OCI-LY1 (cell line): ENCODE measurements around the gene COPE.
"Not testable (repeated sequence)": the region's sequence is repeated elsewhere in the genome, so short reads cannot be mapped to it uniquely, and the experiment has no call there.

Source experiments
- H2AFZ ChIP-seq: fragments of 200-600 bp; sonication (generic), shearing (Covaris generic); 2 replicates; pipeline ENCODE4 v1.6.0; 2014; ENCODE audit warnings: antibody characterized with exemption, mild to moderate bottlenecking, low read length
- H3F3A ChIP-seq: fragments of 200-600 bp; sonication (generic), shearing (Covaris generic); 2 replicates; pipeline ENCODE4 v1.6.0; 2014; ENCODE audit warnings: mild to moderate bottlenecking, antibody characterized with exemption, low read length, moderate library complexity; ENCODE audit not compliant: insufficient read depth
- H3K27ac ChIP-seq: fragments of 200-600 bp; sonication (generic); 2 replicates; pipeline ENCODE4 v1.5.1; 2014; ENCODE audit warnings: low read length, mixed run types, mild to moderate bottlenecking, low read depth; ENCODE audit not compliant: poor library complexity, severe bottlenecking
- H3K27me3 ChIP-seq: fragments of 200-600 bp; sonication (generic); 2 replicates; pipeline ENCODE4 v1.6.0; 2014; ENCODE audit warnings: antibody characterized with exemption, mild to moderate bottlenecking, low read length, moderate library complexity; ENCODE audit not compliant: insufficient read depth
- H3K36me3 ChIP-seq: fragments of 200-600 bp; sonication (generic); 2 replicates; pipeline ENCODE4 v1.6.1; 2014; ENCODE audit warnings: mild to moderate bottlenecking, antibody characterized with exemption, low read length, moderate library complexity, mixed read lengths; ENCODE audit not compliant: insufficient read depth
- H3K4me1 ChIP-seq: fragments of 200-600 bp; sonication (generic); 2 replicates; pipeline ENCODE4 v1.5.1; 2014; ENCODE audit warnings: mild to moderate bottlenecking, low read length, moderate library complexity; ENCODE audit not compliant: insufficient read depth, severe bottlenecking
- H3K4me2 ChIP-seq: fragments of 200-600 bp; sonication (generic), shearing (Covaris generic); 2 replicates; pipeline ENCODE4 v1.6.1; 2014; ENCODE audit warnings: low read length
- H3K4me3 ChIP-seq: fragments of 200-600 bp; sonication (generic); 2 replicates; pipeline ENCODE4 v1.5.1; 2014; ENCODE audit warnings: low read length, low read depth, mild to moderate bottlenecking, mixed read lengths; ENCODE audit not compliant: poor library complexity, severe bottlenecking
- H3K79me2 ChIP-seq: fragments of 200-600 bp; shearing (Covaris generic); 2 replicates; pipeline ENCODE4 v1.6.1; 2016; ENCODE audit warnings: mixed run types, low read length, mixed read lengths; ENCODE audit not compliant: insufficient read depth
- H3K9ac ChIP-seq: fragments of 200-600 bp; sonication (generic), shearing (Covaris generic); 2 replicates; pipeline ENCODE4 v1.6.1; 2014; ENCODE audit warnings: mild to moderate bottlenecking, low read length, mixed read lengths
- H3K9me2 ChIP-seq: fragments of 200-600 bp; sonication (generic), shearing (Covaris generic); 2 replicates; pipeline ENCODE4 v1.6.1; 2014; ENCODE audit warnings: low read depth, mild to moderate bottlenecking, low read length, mixed read lengths
- H3K9me3 ChIP-seq: fragments of 200-600 bp; shearing (Covaris generic); 2 replicates; pipeline ENCODE4 v1.6.1; 2014; ENCODE audit warnings: low read length, mixed read lengths
- H4K20me1 ChIP-seq: fragments of 200-600 bp; sonication (generic), shearing (Covaris generic); 2 replicates; pipeline ENCODE4 v1.6.0; 2016; ENCODE audit warnings: mild to moderate bottlenecking, low read length; ENCODE audit not compliant: insufficient read depth
- EZH2 ChIP-seq: fragments of 200-600 bp; sonication (generic), shearing (Covaris generic); IDR thresholded peaks from 2 replicates; pipeline ENCODE4 v1.8.0; 2017; ENCODE audit warnings: borderline replicate concordance, mixed run types, mild to moderate bottlenecking, antibody characterized with exemption, low read length, moderate library complexity, mixed read lengths
- TF ChIP-seq, protein P1 (sequence below): fragments of 200-600 bp; sonication (generic), shearing (Covaris generic); IDR thresholded peaks from 2 replicates; pipeline ENCODE4 v1.5.1; 2017; ENCODE audit warnings: mild to moderate bottlenecking, antibody characterized with exemption, low read length, moderate library complexity, mixed read lengths

COPE gene

DNA sequence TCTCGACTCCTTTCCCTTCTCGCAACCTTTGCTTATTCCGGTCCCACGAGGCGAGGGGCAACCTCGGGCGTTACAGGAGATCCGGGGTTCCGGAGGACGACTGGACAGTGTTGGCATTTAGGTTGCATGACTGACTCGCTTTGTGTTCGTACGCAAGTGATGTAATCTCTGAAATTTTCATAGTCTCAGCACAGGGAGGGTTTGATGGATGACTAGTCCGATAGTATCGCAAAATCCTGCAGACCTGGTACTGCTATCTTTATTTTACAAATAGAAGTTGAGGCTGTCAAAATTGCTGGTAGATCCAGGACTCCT is 670 bp upstream of the COPE start:
- TF ChIP-seq, protein P1, sequence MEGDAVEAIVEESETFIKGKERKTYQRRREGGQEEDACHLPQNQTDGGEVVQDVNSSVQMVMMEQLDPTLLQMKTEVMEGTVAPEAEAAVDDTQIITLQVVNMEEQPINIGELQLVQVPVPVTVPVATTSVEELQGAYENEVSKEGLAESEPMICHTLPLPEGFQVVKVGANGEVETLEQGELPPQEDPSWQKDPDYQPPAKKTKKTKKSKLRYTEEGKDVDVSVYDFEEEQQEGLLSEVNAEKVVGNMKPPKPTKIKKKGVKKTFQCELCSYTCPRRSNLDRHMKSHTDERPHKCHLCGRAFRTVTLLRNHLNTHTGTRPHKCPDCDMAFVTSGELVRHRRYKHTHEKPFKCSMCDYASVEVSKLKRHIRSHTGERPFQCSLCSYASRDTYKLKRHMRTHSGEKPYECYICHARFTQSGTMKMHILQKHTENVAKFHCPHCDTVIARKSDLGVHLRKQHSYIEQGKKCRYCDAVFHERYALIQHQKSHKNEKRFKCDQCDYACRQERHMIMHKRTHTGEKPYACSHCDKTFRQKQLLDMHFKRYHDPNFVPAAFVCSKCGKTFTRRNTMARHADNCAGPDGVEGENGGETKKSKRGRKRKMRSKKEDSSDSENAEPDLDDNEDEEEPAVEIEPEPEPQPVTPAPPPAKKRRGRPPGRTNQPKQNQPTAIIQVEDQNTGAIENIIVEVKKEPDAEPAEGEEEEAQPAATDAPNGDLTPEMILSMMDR: no peak
- no peak for TF ChIP-seq EZH2
- H3F3A ChIP-seq: no peaks in the 10 kb centered on the region
- H3K9me3 ChIP-seq: no peaks in the 10 kb centered on the region
- H4K20me1 ChIP-seq: no peaks in the 10 kb centered on the region
- H2AFZ ChIP-seq: no peak overlapping the region
- H3K36me3 ChIP-seq: peaks cover 45% of the 10 kb centered on the region
- H3K79me2 ChIP-seq: peaks cover 19% of the 10 kb centered on the region
- peaks cover 31% of the 10 kb centered on the region for H3K4me1 ChIP-seq
- H3K4me2 ChIP-seq: peak overlapping the region; percentile 90
- peak overlapping the region; percentile 87 for H3K9ac ChIP-seq
- H3K4me3 ChIP-seq: peak overlapping the region; percentile 94
- H3K27me3 ChIP-seq: no peaks in the 10 kb centered on the region
- H3K27ac ChIP-seq: no peak overlapping the region
- no peaks in the 10 kb centered on the region for H3K9me2 ChIP-seq

DNA sequence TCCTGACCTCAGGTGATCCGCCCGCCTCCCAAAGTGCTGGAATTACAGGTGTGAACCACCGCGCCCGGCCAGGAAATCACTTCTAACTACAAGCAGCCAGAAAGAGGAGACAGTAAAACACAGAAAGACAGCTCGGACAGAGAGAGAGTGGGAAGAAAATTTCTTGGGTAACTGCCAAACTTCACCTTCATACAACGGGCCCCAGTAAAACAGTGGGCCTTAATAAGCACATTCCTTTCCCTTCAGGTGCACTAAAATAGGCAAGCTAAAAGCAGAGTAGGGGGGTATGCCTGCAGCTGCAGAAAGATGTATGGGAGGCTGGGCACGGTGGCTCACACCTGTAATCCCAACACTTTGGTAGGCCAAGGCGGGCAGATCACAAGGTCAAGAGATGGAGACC is 1.6 kb downstream of the COPE start:
- Histone ChIP-seq H3K4me3 (peak overlapping the region; percentile 94), H3K36me3 (peaks cover 42% of the 10 kb centered on the region), H3K4me2 (peak overlapping the region; percentile 75), H3K79me2 (peaks cover 21% of the 10 kb centered on the region), H3K4me1 (peaks cover 31% of the 10 kb centered on the region)
- not testable (repeated sequence) for H4K20me1 ChIP-seq, H3K9ac ChIP-seq, H2AFZ ChIP-seq, H3F3A ChIP-seq, H3K9me3 ChIP-seq, H3K27ac ChIP-seq, H3K9me2 ChIP-seq, H3K27me3 ChIP-seq

DNA sequence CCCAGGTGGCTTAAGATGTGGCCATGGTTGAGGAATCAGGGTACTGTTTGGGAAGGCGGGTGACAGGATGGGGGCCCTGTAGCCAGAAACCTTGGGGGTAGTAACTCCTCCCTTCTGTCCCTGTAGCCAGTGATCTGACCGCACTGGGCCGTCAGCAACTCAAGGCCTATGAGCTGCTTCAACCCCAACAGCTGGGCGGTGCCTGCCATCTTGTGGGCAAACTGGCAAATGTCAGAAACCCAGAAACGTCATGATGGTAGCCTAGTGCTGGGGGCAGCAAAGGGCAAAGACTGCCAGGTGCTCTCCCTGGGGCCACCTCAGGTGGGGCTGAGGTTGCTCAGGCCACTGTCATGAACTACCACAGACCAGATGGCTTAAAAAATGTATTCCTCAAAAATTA is 3.5 kb downstream of the COPE start:
- no peaks in the 10 kb centered on the region for H3K9me2 ChIP-seq
- H3K4me3 ChIP-seq: no peak overlapping the region
- peaks cover 40% of the 10 kb centered on the region for H3K36me3 ChIP-seq
- no peaks in the 10 kb centered on the region for H4K20me1 ChIP-seq
- TF ChIP-seq, protein P1: peak; percentile 63
- no peak for TF ChIP-seq EZH2
- peaks cover 21% of the 10 kb centered on the region for H3K79me2 ChIP-seq
- H3K27ac ChIP-seq: no peak overlapping the region
- no peaks in the 10 kb centered on the region for H3F3A ChIP-seq
- H3K4me1 ChIP-seq: peaks cover 25% of the 10 kb centered on the region
- no peaks in the 10 kb centered on the region for H3K9me3 ChIP-seq
- H3K9ac ChIP-seq: no peak overlapping the region
- H2AFZ ChIP-seq: no peak overlapping the region
- no peak overlapping the region for H3K4me2 ChIP-seq
- no peaks in the 10 kb centered on the region for H3K27me3 ChIP-seq

DNA sequence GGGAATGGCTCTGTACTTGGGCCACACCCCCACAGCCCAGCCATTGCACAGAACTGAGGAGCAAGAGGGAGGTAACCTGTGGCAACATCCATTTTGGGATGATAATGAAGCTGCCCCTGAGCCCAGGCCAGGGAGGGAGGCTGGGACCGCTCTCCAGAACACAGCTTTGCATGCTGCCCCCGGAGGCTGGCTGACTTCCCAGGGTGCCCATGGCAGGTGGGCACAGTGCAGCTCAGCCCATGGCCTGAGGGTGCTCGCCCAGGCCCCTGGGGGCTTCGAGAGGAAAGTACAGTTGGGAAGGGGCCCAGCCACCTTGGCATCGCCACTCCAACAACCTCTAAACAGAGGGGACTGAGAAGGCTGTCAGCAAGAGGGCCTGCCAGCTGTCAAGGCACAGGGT is 5.7 kb downstream of the COPE start:
- Histone ChIP-seq H3K9me3 (no peaks in the 10 kb centered on the region), H3K9ac (no peak overlapping the region), H3F3A (no peaks in the 10 kb centered on the region), H3K79me2 (peaks cover 11% of the 10 kb centered on the region), H2AFZ (no peak overlapping the region), H3K27ac (no peak overlapping the region), H3K27me3 (no peaks in the 10 kb centered on the region), H3K9me2 (no peaks in the 10 kb centered on the region), H3K4me2 (no peak overlapping the region), H4K20me1 (no peaks in the 10 kb centered on the region), H3K4me1 (peaks cover 17% of the 10 kb centered on the region), H3K36me3 (peaks cover 56% of the 10 kb centered on the region), H3K4me3 (no peak overlapping the region)
- no peak for TF ChIP-seq EZH2
- TF ChIP-seq, protein P1: no peak
